ENCODE results near the gene MORC2.

DNA sequence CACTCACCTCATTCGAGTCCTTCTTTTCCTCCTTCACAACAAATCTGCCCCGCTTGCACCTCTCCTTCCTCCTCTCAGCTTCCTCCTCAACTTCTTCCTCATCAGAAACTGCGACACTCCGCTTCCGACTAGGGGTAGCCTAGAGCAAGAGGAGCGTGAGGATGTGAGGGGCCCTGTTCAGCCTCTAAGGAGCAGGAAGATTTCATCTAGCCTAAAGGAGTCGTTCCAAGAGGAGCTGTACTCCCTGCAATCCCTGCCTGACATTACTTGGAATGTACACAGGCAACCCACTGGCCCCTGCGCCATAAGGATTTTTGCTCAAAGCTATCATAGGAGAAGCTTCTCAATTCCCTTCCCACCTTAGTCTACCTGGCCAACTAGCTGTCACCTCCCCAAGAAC is 34.5 kb downstream of the MORC2 start:
- TF ChIP-seq EZH2 (IDR thresholded peaks at IDR 0.05): no peak
- no peak for TF ChIP-seq POLR2AphosphoS5 (IDR thresholded peaks at IDR 0.05; ENCODE audit: borderline replicate concordance, low read depth, low read length)

Measured in SK-N-MC (cell line).